Activated T-cell treated with anti-CD3 and anti-CD28 coated beads for 4 hours (primary cell): Measurements from ENCODE around the gene TOX4.
"Not testable (repeated sequence)": the region's sequence is repeated elsewhere in the genome, so short reads cannot be mapped to it uniquely, and the experiment has no call there.

Experiments
- DNase-seq: peaks from one replicate; pipeline ENCODE4 v3.0.0-alpha.2; 2020

Gene TOX4

DNA sequence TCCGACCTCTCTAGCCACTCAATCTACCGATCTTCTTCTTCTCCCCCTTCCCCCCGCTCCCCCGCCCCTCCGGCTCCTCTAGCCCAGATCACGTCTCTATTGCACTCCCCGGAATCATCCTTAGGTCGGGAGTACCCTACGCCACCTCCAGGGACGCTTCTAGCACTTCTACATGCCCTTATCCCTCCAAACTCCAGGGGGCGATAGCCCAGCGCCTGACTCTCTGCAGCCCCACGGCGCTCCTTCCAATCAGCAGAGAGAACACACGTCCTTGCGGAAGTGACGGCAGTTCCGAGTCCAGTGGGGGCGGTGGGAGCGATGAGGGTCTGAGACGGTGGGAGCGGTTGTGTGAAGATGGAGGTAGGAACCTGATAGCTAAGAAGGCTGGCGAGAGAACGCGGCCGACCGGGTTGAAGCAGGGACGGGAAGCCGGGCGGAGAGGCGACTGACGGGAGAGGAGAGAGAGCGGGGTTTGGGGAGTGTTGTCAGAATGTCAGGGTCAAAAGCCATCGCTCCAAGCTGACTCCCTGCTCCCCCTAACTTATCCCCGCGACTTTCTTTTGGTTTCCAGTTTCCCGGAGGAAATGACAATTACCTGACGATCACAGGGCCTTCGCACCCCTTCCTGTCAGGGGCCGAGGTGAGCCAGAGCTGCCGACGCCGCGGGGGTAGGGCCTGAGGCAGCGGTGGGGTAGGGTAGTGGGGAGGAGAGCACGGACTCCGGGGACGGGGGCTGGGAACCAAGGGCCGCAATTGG, at the start of gene TOX4, which contains the start of gene RAB2B:
Gene TOX4 (plus strand): TSS at position 271 of the 757 bp plus-strand sequence. CDS start 84 bp downstream, at position 355.
Gene RAB2B (minus strand): TSS at position 35 of the 757 bp plus-strand sequence. CDS start 87 bp downstream, outside the sequence.
- peak; percentile 89 for DNase-seq

DNA sequence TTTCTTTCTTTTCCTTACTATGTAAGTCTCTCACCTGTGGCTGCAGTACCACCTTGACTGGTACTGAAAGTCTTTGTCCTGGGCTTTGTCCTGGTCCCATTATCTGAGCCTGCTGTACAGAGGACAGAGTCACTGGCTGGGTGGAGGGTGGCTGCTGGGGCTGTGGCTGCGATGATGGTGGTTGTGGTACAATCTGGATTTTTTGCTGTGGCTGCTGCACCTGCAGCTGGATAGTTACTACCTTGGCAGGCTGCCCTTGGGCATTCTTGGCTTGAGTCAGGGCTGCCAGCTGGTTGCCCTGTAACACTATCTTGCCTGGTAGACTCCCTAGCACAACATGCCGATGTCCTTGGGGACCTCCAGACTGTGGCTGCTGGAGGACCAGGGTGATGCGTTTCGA, 48.1 kb upstream of the TOX4 start:
- no peak for DNase-seq

DNA sequence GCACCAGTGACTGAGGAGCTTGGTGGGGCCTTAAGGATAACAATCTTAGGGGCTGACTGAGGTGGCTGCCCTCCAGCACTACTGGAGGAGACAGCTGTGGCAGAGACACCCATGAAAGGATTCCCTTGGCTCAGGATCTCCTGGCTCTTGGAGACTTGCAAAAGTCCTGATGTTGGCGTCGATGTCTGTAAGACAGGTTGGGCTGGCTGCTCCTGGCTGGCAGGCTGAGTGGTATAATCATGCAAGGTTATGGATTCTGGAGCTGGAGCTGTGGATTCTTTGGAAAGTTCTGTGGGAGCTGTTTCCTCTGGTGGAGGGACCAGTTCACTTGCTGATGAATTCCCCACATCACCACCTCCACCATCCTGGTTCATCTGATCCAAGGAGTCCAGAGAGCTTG, 45.9 kb upstream of the TOX4 start:
- no peak for DNase-seq

DNA sequence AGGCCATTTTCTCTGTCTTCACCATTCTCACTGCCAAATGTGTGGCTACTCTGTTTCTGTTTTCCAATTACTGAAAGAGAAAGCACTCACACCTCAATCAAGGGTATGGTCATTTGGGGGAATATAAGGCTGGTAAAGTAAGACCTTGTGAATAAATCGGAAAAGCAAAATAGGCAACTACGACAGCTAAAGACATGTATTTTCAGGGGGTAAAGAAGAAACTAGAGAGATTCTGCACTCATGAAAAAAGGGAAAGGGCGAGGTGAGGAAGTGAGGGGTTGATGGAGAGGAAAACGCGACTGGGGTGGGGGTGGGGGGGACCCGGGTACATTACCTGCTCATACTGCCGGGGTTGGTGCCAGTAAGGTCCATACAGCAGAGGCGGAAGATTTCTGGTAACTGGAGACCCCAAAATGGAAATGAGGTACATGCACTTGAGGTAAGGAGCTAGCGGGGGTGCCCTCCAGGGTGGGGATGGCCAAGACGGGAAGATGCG, 40.4 kb upstream of the TOX4 start:
- DNase-seq, result no peak

DNA sequence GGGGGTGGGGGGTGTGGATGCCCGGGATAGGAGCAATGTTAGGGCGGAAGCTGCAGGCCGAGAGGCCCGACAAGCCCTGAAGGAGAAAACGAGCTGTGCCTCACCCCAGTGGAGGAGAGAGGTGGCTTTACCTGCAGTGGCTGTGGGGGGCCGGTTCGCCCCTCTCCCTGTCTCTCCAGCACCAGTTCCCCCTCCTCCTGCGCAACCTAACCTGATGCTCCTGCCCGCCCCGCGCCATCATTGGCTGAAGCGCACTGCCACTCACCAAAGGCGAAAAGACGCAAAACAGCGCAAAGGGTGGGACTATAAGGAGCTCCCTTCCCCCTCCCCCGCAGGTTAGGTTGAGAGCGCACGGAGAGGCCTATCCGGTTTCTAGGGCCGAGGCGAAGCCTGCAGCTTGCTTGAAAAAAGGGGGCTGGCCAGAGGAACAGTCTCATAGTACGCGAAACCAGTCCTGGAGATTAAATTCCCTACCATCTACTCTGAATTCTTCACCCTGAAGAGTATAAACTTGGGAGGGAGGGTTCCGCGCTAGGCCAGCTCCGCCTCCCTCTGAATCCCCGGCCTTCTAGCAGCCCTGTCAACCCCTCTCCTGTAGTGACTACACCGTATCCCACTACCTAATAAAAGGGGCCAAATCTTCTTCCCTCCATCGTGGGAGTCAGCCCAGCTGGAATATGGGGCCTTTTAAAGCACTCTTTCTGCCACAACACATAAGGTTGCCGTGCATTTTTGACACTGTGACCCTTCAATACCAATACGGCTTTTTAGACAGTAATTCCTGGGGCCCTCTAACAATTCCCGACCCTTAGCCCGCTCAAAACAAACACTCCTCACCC, 39.7 kb upstream of the TOX4 start:
- peak; percentile 100 for DNase-seq

DNA sequence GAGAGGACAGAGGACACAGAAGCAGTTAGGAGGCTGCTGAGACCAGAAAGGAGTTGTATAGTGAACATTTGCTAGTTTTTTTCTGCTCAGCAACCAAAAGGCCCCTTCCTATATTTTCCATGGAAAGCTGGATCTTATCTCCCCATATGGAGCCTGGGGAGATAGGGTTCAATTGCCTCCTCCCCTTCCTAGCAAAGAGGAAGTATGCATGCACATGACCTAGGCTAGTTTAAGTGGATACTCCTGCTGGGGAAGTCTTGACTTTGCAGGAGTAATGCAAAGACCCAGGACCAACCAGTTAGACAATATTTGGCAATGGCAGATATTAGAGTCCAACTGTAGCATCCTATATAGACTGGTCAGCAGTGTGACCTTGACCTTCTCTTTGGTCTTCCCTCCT, 36.1 kb upstream of the TOX4 start:
- DNase-seq, result no peak

DNA sequence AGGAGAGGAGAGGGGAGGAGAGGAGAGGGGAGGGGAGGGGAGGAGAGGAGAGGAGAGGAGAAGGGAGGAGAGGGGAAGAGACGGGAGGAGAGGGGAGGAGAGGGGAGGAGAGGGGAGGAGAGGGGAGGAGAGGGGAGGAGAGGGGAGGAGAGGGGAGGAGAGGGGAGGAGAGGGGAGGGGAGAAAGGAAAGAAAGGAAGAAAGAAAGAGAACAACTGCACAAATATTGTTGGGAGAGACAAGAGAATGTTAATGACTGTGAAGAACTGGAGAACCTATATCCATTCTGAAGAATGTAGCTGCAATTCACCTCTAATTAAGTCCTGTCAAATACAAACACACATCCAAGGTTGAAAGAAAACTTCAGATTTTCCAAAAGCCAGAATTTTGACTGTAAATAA, 34.3 kb upstream of the TOX4 start:
- not testable (repeated sequence) for DNase-seq

DNA sequence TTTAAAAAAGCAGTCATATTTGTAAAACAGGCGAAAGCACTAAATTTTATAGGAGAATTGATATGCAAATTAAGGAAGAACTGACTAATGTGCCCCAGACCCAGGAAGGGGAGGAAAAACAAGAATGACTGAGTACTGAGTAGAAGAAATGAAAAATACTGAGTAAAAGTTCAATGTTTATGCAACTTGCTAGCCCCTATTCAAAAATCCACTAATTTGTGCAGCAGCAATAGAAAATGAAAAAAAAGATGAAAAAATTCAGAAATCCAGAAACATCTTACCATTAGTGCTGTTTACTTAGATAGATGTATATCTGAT, 27.1 kb upstream of the TOX4 start:
- DNase-seq, result no peak

DNA sequence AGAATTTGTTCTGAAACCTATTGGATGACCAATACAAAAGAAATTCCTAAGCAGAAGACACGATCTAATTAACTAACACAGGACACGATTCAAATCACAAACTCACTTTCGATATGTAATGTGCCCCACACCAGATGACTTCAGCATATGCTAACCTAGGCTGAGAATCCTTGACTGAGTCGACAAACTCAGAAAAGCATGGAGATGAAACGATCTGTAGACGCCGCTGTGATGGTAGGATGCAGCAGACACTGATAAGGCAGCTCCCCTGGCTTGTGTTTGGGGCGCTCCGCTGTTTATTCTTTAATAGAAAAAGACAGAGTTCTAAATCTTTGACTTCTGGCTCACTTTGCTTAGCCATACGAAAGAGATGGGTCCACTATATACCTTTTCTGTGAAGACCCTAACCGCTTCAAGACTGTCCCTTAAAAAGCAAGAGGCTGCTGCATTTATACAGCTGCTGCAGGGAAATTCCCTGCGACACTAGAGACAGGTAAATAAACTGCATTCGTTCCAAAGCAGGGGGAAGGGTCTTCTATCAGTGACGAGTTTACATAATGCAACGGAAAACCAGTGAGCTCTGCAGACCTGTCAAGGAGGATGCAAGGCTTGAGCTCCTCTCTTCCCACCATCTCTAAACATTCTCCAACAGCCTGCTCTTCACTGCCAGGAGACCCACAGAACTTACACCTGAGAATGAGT, 22.0 kb upstream of the TOX4 start:
- no peak for DNase-seq

DNA sequence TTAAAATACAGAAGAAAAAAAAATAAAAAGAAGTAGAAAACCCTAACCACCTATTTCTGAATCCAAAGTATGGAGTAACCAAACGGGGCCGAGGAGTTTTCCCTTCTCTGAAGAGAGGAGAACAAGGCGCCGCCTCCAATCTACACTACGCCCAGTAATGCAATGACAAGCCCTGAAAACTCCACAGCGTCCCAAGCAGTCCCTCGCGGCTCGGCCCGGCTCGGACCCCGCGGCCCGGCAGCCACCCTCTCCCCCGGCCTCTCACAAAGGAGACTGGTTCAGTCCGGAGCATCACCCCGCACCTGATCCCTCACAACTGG, 21.4 kb upstream of the TOX4 start:
- no peak for DNase-seq

DNA sequence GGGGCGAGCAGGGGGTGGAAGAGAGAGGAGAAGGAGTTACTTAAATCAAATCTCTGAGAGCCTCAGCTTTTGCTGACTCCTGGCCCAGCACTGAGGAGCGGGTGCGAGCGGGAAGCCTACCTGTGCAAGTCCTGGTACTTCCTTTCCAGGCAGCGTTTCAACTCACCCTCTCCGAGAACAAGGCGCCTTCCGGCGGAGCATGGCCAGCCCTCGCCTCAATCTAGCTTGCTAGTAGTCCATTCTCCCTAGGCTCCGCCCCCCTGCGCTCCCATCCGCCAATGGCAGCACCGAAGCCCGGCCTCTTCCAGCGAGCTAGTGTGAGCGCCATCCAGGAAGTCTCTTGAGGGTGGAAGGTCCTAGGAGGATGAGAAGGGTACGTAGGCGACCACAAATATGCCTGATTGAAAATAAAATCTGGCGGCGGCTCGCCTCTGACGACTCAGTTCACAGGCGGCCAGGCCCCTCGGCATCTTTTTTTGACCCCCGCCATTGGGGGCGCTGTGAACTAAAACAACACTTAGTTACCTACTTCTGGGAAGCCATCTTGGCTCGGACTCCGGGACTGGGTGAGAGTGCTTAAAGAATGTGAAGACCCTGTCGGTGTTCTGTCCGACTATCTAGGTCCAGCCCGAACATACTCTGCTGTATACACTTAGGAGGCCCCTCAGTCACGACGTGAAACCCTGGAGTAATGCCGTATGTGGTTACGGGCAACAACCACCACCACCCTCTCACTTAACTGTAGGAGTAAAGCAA, 20.9 kb upstream of the TOX4 start, which contains the start of gene CHD8:
Gene CHD8 (minus strand): TSS at position 212 of the 756 bp plus-strand sequence. CDS start 24,480 bp downstream, outside the sequence.
- peak; percentile 97 for DNase-seq

DNA sequence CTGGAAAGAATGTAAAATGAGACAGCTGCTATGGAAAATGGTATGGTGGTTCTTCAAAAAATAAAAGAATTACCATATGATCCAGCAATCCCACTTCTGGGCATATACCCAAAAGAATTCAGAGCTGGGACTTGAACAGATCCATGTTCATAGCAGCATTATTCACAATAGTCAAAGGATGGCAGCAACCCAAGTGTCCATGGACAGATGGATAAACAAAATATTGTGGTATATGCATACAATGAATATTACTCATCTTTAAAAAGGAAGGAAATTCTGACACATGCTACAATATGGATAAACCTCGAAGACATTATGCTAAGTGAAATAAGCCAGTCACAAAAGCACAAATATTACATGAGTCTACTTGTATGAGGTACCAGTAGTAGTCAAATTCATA, 9.4 kb upstream of the TOX4 start:
- no peak for DNase-seq

DNA sequence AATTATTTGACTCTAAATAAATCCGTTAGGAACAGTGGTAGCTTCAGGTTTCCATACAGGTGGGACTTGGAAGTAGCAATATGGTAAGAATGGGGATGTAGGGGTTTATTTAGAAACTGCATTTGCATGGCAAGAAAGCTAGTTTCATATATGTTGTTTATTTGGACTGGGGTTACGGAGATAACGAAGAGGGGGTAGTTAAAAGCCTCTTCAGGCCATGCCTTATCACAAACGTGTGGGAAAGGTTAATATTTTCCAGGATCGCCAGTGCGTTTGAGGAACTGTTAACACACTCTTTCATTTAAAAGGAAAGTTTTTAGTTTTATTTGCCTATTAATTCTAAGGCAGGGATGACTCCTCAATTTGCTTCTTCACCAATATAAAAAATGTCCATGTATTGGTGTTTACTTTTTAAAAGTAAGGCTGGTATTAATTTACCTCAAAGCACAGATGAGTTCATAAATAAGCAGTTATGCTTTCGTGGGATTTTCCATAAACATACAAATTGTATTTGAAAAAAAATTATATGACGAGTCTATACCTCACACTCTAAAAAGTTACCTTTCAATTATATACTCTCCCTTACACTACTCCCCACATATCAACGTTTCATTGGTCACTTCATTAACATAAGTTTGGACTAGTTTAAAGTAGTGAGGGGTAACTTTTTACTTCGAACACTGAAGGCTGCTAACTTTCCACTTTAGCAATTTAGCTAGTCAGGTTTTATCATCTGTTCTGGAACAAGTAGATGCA, 1.1 kb upstream of the TOX4 start:
- DNase-seq, result no peak

DNA sequence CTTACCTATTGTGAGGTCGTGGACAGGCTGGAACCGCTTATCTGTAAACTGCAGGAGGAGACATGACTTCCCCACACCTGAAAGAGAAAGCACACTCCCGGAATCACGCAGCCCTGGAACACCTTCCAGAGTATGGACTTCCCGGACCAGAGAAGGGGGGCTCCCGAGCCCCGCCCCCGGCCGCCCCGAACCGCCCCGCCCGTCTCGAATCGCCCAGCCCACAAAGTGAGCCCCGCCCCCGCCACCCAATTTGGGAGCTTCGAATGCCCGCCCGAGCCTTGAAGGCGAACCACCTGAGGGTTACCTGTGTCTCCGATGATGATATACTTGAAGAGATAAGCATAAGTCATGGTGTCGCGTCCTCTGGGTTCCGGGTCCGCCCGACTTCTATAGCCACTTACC, 471 bp upstream of the TOX4 start:
- peak; percentile 80 for DNase-seq

DNA sequence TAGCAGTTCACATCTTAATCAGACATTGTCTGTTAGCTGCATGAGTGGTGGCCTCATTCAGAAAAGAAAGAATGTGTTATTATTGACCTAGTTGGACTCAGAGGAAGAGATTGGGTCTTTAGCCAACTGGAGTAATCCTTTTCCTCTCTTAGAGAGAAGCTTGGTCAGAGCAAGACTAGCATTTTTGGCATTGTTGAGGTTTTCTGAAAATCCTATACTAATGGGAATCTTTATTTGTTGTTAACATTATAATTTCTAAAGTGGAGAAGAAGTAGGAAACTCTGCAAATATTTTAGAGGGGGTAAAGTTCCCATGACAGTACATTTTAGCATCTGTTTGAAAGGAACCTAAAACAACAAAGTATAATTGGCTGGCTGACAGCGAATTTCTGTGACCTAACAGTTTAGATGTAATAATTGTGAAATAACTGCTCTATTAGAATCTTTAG, 9.7 kb downstream of the TOX4 start:
- no peak for DNase-seq

DNA sequence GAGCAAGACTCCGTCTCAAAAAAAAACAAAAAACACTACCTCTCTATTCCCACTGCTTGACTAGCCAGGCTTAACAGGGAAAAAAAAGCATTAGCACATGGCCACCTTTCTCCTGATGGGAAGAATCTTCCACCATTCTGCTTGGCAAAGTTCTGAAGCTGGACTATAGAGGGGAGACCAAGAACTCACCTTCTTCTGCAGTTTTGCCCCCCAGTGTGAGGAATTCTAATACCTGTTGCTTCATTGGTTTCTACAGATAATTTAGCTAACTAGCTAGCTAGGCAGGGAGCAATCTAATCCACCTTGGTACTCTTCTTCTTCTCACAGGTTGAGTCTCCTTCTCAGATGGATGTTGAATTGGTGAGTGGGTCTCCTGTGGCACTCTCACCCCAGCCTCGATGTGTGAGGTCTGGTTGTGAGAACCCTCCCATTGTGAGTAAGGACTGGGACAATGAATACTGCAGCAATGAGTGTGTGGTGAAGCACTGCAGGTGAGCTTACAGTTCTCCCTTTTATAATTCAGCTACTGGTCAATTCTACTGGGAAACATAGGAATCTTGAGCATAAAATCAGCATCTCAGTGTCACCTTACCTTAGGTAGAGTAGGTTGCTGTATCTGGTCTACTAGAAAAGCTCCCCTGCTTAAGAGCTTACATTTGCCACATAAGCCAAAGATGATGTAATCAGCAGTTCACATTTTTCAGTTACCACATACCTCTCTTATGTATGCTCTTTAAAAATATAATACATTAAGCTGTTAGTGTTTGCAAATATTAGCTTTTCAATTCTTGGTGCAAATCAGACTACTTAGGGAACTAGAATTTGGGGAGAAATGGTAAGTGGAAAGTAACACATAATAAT, 18.1 kb downstream of the TOX4 start:
- DNase-seq, result no peak

DNA sequence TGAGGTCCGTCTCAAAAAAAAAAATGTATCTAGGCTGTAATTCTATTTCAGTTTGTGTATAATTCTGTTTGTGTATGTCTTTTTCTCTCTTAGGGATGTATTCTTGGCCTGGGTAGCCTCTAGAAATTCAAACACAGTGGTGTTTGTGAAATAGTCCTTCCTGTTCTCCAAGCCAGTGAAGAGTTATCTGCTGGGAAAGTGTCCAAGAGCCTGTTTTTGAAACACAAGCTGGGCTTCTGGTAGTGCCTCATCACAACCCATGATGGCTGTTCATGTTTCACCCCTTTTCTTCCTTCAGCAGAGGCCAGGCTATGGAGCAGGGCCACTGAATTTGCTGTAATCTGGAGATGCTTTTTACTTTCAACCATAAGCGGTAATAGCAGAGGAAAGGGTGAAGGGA, 19.5 kb downstream of the TOX4 start:
- DNase-seq, result no peak

DNA sequence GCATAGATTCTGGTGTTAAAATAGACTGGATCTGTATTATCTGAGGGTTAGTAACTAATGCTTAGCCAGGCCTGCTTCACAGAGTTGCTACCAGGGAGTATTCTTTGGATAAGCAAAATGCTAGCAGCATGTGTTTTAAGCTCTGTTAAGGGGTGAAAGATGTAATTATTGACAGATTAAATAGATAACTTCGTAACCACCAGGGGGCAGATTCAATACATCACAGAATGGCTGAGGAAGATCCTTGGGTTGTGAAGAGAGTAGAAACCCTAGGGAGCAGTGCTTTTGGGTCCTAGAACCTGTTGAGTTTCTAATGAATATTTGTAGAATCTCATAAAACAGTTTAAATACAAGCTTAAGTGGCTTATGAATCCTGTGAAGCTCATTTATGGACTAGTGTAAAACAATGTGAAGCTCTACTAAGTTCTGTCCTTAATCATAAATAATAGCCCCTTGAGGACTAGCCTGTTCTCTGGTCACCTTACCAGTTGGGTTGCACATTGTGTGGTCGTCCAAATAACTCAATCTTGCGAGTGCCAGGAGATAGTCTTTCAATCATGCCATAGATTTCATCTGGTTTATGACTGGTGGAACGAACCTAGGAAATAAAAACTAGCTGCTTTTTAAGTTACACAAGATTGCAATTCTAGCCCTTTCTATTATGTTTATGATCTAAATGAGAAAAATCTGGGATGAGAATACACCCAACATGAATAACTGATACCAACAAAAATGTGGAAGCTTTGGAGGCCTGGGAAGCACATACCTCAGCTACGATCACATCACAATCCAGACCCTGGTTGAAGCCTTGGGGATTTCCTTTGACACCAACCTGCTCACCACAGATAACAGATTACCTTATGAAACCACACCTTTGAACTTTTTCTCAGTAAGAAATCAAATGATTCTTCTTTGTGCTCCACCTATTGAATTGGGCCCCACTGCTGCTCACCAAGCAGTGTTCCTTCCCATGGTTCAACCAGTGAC, 21.8 kb downstream of the TOX4 start:
- DNase-seq, result peak; percentile 28

DNA sequence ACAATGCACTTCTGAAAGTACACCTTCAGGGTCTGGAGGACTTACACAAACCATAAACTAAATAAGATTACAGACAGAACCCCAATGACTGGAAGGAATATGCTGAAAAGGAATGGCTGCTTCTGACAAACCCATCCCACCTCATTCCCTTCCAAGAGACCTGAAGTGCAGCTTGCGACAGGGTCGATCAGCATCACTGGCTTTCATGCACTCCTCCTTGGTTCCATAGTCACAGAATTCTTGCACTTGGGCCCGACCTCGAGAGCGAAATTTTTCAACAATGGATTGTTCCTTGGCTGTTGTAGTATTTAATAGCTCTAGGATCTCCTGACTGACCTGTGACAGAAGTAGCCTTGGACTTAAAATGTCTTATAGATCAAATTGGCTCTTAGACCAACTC, 24.6 kb downstream of the TOX4 start:
- DNase-seq, result no peak

DNA sequence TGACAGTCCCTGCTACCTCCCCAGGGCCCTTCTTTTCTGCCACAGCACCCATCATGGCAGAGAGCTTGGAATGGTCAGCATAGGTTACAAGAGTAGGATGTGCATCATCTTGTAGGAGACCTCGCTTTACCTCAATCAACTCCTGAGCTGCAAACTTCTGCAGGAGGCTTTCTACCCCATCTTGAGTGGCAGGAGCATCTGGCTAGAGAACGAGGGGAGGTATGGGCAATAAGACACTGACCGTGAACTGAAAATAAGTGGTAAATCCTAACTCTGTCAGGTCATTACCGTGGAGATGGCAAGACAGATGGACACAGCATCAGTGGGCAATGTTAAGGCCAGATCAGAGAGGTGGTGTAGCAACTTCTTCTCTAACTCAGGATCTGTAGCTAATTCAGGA, 26.4 kb downstream of the TOX4 start:
- DNase-seq, result no peak
